ENCODE measurements around the gene ELK4.

DNA sequence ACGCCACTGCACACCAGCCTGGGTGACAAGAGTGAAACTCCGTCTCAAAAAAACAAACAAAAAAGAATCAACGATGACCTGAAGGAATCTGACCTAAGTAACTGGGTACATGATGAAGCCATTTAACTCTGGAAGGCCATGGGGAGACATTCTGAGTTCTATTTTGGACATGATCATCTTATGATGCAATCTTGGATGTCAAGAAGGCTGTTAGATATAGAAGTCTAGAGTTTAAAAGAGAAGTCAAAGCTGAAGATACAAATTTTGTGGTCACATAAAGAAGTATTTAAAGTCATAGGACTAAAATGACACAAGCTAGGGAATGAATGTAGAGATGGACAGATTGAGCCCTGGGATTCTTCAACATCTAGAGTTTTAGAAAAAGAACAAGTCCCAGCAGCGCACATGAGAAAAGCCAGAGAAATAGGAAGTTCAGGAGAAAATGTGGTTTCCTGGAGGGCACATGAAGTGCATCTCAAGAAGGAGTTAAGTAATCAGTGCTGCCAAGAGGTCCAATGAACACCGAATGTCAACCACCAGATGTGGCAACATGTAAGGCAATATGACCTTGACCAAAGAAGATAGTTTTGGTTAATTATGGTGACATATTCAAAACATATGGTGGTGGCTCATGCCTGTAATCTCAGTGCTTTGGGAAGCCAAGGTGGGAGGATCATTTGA is 26.8 kb downstream of the ELK4 start:
- TF ChIP-seq CTCF (IDR thresholded peaks at IDR 0.05) = no peak
- no peak for TF ChIP-seq ZFX (IDR thresholded peaks at IDR 0.05; ENCODE audit: borderline replicate concordance)

All from 22Rv1 (cell line).